ENCODE measurements around the gene ANK2.

The ANK2 gene

GRCh38 chr4:113157086-113157857 is 107.8 kb downstream of the ANK2 start:
- H3K27ac ChIP-seq = no peak overlapping the region
- H3K4me1 ChIP-seq = 0 out of 2 replicates have a peak, but pooled peaks cover 3% of the 10 kb centered on the region
- no peaks in the 10 kb centered on the region for H3K27me3 ChIP-seq

GRCh38 chr4:113159942-113160545 is 110.6 kb downstream of the ANK2 start:
- TF ChIP-seq Cebpa-rat (IDR thresholded peaks at IDR 0.05) = no peak
- Histone ChIP-seq H3K4me2 (no peak overlapping the region), H3K4me1 (no peaks in the 10 kb centered on the region), H3K4me3 (no peak overlapping the region), H3K27ac (no peak overlapping the region), H3K36me3 (no peaks in the 10 kb centered on the region), H3K27me3 (no peaks in the 10 kb centered on the region), H3K9me3 (no peaks in the 10 kb centered on the region), H4K20me1 (no peaks in the 10 kb centered on the region), H3K9ac (no peak overlapping the region)

More at GRCh38 chr4:113157086-113157857, 107.8 kb downstream of the ANK2 start:
- Histone ChIP-seq H3K36me3 (no peaks in the 10 kb centered on the region), H3K4me2 (no peak overlapping the region), H3K4me3 (no peak overlapping the region), H4K20me1 (no peaks in the 10 kb centered on the region), H3K9ac (no peak overlapping the region), H3K9me3 (no peaks in the 10 kb centered on the region)
- no peak for TF ChIP-seq Cebpa-rat (IDR thresholded peaks at IDR 0.05)

GRCh38 chr4:113160548-113160947 is 111.1 kb downstream of the ANK2 start:
- Histone ChIP-seq H3K36me3 (no peaks in the 10 kb centered on the region), H3K4me2 (no peak overlapping the region), H4K20me1 (no peaks in the 10 kb centered on the region), H3K9me3 (no peaks in the 10 kb centered on the region), H3K4me3 (no peak overlapping the region), H3K27ac (no peak overlapping the region), H3K9ac (no peak overlapping the region), H3K27me3 (no peaks in the 10 kb centered on the region), H3K4me1 (no peaks in the 10 kb centered on the region)
- no peak for TF ChIP-seq Cebpa-rat (IDR thresholded peaks at IDR 0.05)

GRCh38 chr4:113162089-113162488 is 112.6 kb downstream of the ANK2 start:
- no peaks in the 10 kb centered on the region for H3K4me1 ChIP-seq
- H3K36me3 ChIP-seq = no peaks in the 10 kb centered on the region
- TF ChIP-seq Cebpa-rat (IDR thresholded peaks at IDR 0.05) = no peak
- no peak overlapping the region for H3K4me3 ChIP-seq
- H3K27me3 ChIP-seq = no peaks in the 10 kb centered on the region
- no peak overlapping the region for H3K9ac ChIP-seq
- H3K4me2 ChIP-seq = no peak overlapping the region
- no peaks in the 10 kb centered on the region for H3K9me3 ChIP-seq
- no peaks in the 10 kb centered on the region for H4K20me1 ChIP-seq
- H3K27ac ChIP-seq = no peak overlapping the region

GRCh38 chr4:113169368-113169767 is 119.9 kb downstream of the ANK2 start:
- H3K9me3 ChIP-seq = no peaks in the 10 kb centered on the region
- no peaks in the 10 kb centered on the region for H4K20me1 ChIP-seq
- TF ChIP-seq Cebpa-rat (IDR thresholded peaks at IDR 0.05) = no peak
- H3K4me1 ChIP-seq = no peaks in the 10 kb centered on the region
- H3K27ac ChIP-seq = no peak overlapping the region
- no peak overlapping the region for H3K9ac ChIP-seq
- H3K36me3 ChIP-seq = no peaks in the 10 kb centered on the region
- no peaks in the 10 kb centered on the region for H3K27me3 ChIP-seq
- no peak overlapping the region for H3K4me2 ChIP-seq
- H3K4me3 ChIP-seq = no peak overlapping the region

GRCh38 chr4:113170115-113170804 is 120.8 kb downstream of the ANK2 start:
- H3K4me2 ChIP-seq = no peak overlapping the region
- no peaks in the 10 kb centered on the region for H4K20me1 ChIP-seq
- no peaks in the 10 kb centered on the region for H3K4me1 ChIP-seq
- H3K9ac ChIP-seq = no peak overlapping the region
- H3K27me3 ChIP-seq = no peaks in the 10 kb centered on the region
- H3K4me3 ChIP-seq = no peak overlapping the region
- H3K9me3 ChIP-seq = no peaks in the 10 kb centered on the region
- H3K36me3 ChIP-seq = no peaks in the 10 kb centered on the region
- no peak overlapping the region for H3K27ac ChIP-seq
- TF ChIP-seq Cebpa-rat (IDR thresholded peaks at IDR 0.05) = no peak

- Histone ChIP-seq H3K27ac (no peak overlapping the region), H3K9ac (no peak overlapping the region), H4K20me1 (no peaks in the 10 kb centered on the region), H3K36me3 (no peaks in the 10 kb centered on the region), H3K4me3 (no peak overlapping the region), H3K27me3 (no peaks in the 10 kb centered on the region), H3K4me1 (no peaks in the 10 kb centered on the region), H3K9me3 (no peaks in the 10 kb centered on the region), H3K4me2 (no peak overlapping the region)
- TF ChIP-seq Cebpa-rat (IDR thresholded peaks at IDR 0.05) = no peak
These were observed 121.5 kb downstream of the ANK2 start for GRCh38 chr4:113170805-113171468.

GRCh38 chr4:113173126-113173792 is 123.8 kb downstream of the ANK2 start:
- no peaks in the 10 kb centered on the region for H3K9me3 ChIP-seq
- H3K27me3 ChIP-seq = no peaks in the 10 kb centered on the region
- H3K9ac ChIP-seq = no peak overlapping the region
- H3K4me1 ChIP-seq = no peaks in the 10 kb centered on the region
- no peak overlapping the region for H3K4me2 ChIP-seq
- no peak for TF ChIP-seq Cebpa-rat (IDR thresholded peaks at IDR 0.05)
- no peak overlapping the region for H3K27ac ChIP-seq
- no peak overlapping the region for H3K4me3 ChIP-seq
- H4K20me1 ChIP-seq = no peaks in the 10 kb centered on the region
- H3K36me3 ChIP-seq = no peaks in the 10 kb centered on the region

- no peaks in the 10 kb centered on the region for H4K20me1 ChIP-seq
- H3K27me3 ChIP-seq = no peaks in the 10 kb centered on the region
- H3K9me3 ChIP-seq = no peaks in the 10 kb centered on the region
- no peak overlapping the region for H3K4me2 ChIP-seq
- H3K9ac ChIP-seq = no peak overlapping the region
- H3K27ac ChIP-seq = no peak overlapping the region
- no peaks in the 10 kb centered on the region for H3K36me3 ChIP-seq
- no peak for TF ChIP-seq Cebpa-rat (IDR thresholded peaks at IDR 0.05)
- H3K4me1 ChIP-seq = no peaks in the 10 kb centered on the region
- no peak overlapping the region for H3K4me3 ChIP-seq
These were observed 124.4 kb downstream of the ANK2 start for GRCh38 chr4:113173793-113174264.

Measured in BLaER1 (cell line).